Gastrocnemius medialis (tissue), 4 donors: ENCODE data around the gene TAF7L. TPM values are rescaled to one million over a fixed set of nuclear protein-coding genes. Genes with fewer than 3 reads are reported as not detected.

Source experiments
- ATAC-seq, 2 donors: fragments of 150-250 bp; one replicate each; pipeline ENCODE4 v1.9.1; 2016
- DNase-seq, 2 donors: peaks; one replicate each; pipeline ENCODE4 v3.0.0-alpha.2; 2019
- H3K27ac ChIP-seq, 4 donors: fragments of 200-600 bp; sonication (generic); 1 replicate in 1 of 4; 2 replicates in 3 of 4; pipeline ENCODE4 v1.5.1; 2016 to 2018; ENCODE audit warnings: mild to moderate bottlenecking in 2 of 4, moderate library complexity in 1 of 4
- H3K27me3 ChIP-seq, 3 donors: fragments of 200-600 bp; sonication (generic) in 2 of 3; 1 replicate in 1 of 3; 2 replicates in 2 of 3; pipeline versions ENCODE4 v1.5.1 to v1.6.0; 2016 to 2019; ENCODE audit warnings: mild to moderate bottlenecking in 1 of 3, moderate library complexity in 1 of 3
- H3K36me3 ChIP-seq, 2 donors: fragments of 200-600 bp; sonication (generic) in 1 of 2; one replicate each; pipeline ENCODE4 v1.5.1; 2017 to 2018
- H3K4me1 ChIP-seq, 2 donors: fragments of 200-600 bp; sonication (generic) in 1 of 2; one replicate each; pipeline ENCODE4 v1.5.1; 2016 to 2017; ENCODE audit warnings: mild to moderate bottlenecking in 2 of 2
- H3K4me3 ChIP-seq, 4 donors: fragments of 200-600 bp; sonication (generic) in 3 of 4; 1 replicate in 1 of 4; 2 replicates in 3 of 4; pipeline ENCODE4 v1.5.1; 2016 to 2019; ENCODE audit warnings: mild to moderate bottlenecking in 2 of 4
- H3K9me3 ChIP-seq, 3 donors: fragments of 200-600 bp; sonication (generic) in 2 of 3; 1 replicate in 1 of 3; 2 replicates in 2 of 3; pipeline ENCODE4 v1.5.1; 2016 to 2019
- POLR2A ChIP-seq, 2 donors: fragments of 450-650 bp; IDR thresholded peaks; one replicate each; pipeline ENCODE4 v1.6.1; 2017; ENCODE audit warnings: antibody characterized with exemption in 2 of 2, mild to moderate bottlenecking in 2 of 2, moderate library complexity in 2 of 2
- in situ Hi-C, 4 donors: fragments of 200-750 bp; cut with MboI; loops; one replicate each; pipeline versions ENCODE4 v1.15.0 to v1.8.0; 2017; ENCODE audit warnings: low sequenced_read_pairs in 4 of 4
- intact Hi-C: fragments of 100-400 bp; cut with DNase I; formaldehyde crosslinking; loops from one replicate; pipeline ENCODE4 v1.15.1; 2023; ENCODE audit warnings: low total_unique reads
- total RNA-seq, 4 donors: library from RNA; depleted of rRNA; stranded (reverse); fragments of >200 nt; gene quantifications; one replicate each; pipeline versions ENCODE4 v1.1.0 to v1.2.3, GENCODE V29; 2016
- TF ChIP-seq, protein P1 (sequence below), 5 experiments: fragments of 450-650 bp in 3 of 5; fragments of 200-600 bp in 2 of 5; sonication (generic) in 2 of 5; IDR thresholded peaks in 4 of 5; conservative IDR thresholded peaks in 1 of 5; 1 replicate in 4 of 5; 2 replicates in 1 of 5; pipeline ENCODE4 v1.5.1; 2016 to 2019; ENCODE audit warnings: antibody characterized with exemption in 5 of 5, mild to moderate bottlenecking in 3 of 5, moderate library complexity in 3 of 5

TAF7L gene
- total RNA-seq, 4 donors from 2014 or later = not detected

DNA sequence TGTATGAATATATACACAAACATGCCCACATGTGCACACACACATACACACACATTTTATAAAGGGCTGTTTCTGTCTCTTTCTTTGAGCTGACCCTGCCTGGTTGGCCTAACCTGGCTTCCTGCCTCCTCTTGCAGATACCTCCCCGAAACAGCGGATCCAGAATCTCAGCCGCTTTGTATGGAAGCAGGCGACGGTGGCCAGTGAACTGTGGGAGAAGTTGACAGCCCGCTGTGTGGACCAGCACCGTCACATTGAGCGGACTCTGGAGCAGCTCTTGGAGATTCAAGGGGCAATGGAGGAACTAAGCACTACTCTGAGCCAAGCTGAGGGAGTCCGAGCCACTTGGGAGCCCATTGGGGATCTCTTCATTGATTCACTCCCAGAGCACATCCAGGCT is 49.6 kb downstream of the TAF7L start:
- ATAC-seq (no peak), DNase-seq (no peak)
- in situ Hi-C loops (no loop called here), intact Hi-C loops (no loop called here)
- no peak overlapping the region for H3K4me3 ChIP-seq
- TF ChIP-seq POLR2A (IDR thresholded peaks at IDR 0.05) = no peak
- TF ChIP-seq, protein P1, sequence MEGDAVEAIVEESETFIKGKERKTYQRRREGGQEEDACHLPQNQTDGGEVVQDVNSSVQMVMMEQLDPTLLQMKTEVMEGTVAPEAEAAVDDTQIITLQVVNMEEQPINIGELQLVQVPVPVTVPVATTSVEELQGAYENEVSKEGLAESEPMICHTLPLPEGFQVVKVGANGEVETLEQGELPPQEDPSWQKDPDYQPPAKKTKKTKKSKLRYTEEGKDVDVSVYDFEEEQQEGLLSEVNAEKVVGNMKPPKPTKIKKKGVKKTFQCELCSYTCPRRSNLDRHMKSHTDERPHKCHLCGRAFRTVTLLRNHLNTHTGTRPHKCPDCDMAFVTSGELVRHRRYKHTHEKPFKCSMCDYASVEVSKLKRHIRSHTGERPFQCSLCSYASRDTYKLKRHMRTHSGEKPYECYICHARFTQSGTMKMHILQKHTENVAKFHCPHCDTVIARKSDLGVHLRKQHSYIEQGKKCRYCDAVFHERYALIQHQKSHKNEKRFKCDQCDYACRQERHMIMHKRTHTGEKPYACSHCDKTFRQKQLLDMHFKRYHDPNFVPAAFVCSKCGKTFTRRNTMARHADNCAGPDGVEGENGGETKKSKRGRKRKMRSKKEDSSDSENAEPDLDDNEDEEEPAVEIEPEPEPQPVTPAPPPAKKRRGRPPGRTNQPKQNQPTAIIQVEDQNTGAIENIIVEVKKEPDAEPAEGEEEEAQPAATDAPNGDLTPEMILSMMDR (IDR thresholded peaks at IDR 0.05 in 4 of 5, conservative IDR thresholded peaks at IDR 0.05 in 1 of 5) = no peak
- H3K27ac ChIP-seq = no peak overlapping the region
- no peaks in the 10 kb centered on the region for H3K4me1 ChIP-seq
- no peaks in the 10 kb centered on the region for H3K9me3 ChIP-seq
- no peaks in the 10 kb centered on the region for H3K27me3 ChIP-seq
- no peaks in the 10 kb centered on the region for H3K36me3 ChIP-seq

DNA sequence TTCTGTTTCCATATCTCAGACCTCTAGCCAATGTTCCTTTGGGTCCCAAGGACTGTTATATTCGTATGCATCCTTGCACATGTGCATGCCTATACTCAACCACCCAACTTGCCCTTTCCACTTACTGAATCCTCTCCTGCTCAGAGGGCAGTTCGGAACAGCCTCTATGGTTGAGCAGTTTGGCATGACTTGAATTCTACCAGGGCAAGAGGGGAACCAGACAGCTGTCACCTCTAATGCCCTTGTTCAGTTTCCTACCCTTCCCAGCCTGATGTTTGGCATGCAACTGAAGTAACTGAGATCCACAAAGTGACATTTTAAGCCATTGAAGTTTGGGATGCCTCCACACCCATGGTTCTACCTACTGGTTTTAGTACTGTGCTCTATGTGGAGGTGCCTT is 54.1 kb downstream of the TAF7L start:
- intact Hi-C loops = no loop called here
- ATAC-seq (no peak), DNase-seq (no peak)
- no peak for TF ChIP-seq POLR2A (IDR thresholded peaks at IDR 0.05)
- TF ChIP-seq, protein P1 (IDR thresholded peaks at IDR 0.05 in 4 of 5, conservative IDR thresholded peaks at IDR 0.05 in 1 of 5) = no peak
- Histone ChIP-seq H3K27ac (no peak overlapping the region), H3K4me1 (no peaks in the 10 kb centered on the region), H3K36me3 (no peaks in the 10 kb centered on the region), H3K9me3 (no peaks in the 10 kb centered on the region), H3K27me3 (no peaks in the 10 kb centered on the region), H3K4me3 (no peak overlapping the region)
- in situ Hi-C loops = no loop called here

DNA sequence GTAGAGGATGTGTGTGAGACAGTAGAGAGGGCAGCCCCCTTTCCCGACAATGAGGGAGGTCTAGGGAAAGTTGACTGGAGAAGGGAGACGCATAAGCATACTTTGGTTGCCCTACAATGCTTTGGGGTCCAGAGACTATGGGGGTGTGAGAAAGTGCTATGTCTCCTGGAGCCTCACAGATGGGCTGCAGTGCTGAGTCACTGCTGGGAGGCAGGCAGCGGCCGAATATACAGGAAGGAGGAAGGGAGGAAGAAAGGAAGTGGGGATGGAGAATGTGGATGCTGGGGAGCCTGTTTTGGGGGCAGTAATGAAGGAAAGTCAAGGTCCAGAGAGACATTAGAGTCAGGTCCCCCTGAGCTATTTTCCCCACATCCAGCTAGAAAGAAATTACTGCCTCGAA is 58.8 kb downstream of the TAF7L start:
- no peak for ATAC-seq

DNA sequence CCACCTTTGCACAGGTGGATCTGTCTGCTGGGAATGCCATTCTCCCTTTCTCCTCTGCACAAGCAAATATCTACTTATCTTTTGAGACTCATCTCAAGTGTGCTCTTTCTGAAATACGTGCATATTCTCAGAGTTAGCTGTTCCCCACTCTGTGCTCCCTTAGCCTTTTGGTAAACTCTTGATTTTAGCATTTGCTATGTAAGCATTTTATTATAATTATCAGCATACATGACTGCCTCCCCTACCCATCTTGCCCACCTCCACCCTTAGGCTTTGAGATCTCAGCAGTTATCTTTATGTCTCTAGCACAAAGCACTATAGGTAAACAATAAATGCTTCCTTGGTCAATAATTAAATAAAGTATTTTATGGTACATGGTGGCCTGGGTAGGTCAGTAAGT is 60.1 kb downstream of the TAF7L start:
- in situ Hi-C loops = no loop called here
- intact Hi-C loops = no loop called here
- ATAC-seq = no peak

More for the DNA sequence above, 58.8 kb downstream of the TAF7L start:
- Histone ChIP-seq H3K27me3 (no peaks in the 10 kb centered on the region), H3K4me1 (no peaks in the 10 kb centered on the region), H3K27ac (no peak overlapping the region), H3K9me3 (no peaks in the 10 kb centered on the region), H3K4me3 (no peak overlapping the region), H3K36me3 (no peaks in the 10 kb centered on the region)
- intact Hi-C loops (no loop called here), in situ Hi-C loops (no loop called here)
- DNase-seq = no peak
- TF ChIP-seq POLR2A (IDR thresholded peaks at IDR 0.05) = no peak
- TF ChIP-seq, protein P1 (IDR thresholded peaks at IDR 0.05 in 4 of 5, conservative IDR thresholded peaks at IDR 0.05 in 1 of 5) = no peak

DNA sequence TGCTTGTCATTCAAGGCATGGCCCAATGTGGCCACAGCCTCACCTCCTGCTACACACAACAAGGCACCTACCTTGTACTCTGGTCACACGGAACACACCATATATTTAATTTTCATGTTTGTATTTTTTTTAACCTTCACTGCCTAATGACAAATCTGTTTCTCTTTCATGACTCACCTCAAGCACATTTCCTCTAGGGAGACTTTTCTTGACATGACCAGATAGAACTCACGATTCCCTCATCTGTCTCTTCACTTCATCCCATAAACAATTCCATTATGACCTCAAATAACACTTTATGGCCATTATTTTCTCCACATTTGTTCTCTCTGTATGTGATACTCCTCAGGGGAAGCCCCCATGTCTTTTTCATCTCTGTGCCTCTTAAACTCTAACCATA is 60.5 kb downstream of the TAF7L start:
- intact Hi-C loops (no loop called here), in situ Hi-C loops (no loop called here)
- Histone ChIP-seq H3K9me3 (no peaks in the 10 kb centered on the region), H3K36me3 (no peaks in the 10 kb centered on the region), H3K4me1 (no peaks in the 10 kb centered on the region), H3K4me3 (no peak overlapping the region), H3K27me3 (no peaks in the 10 kb centered on the region), H3K27ac (no peak overlapping the region)
- no peak for ATAC-seq
- TF ChIP-seq POLR2A (IDR thresholded peaks at IDR 0.05) = no peak
- TF ChIP-seq, protein P1 (IDR thresholded peaks at IDR 0.05 in 4 of 5, conservative IDR thresholded peaks at IDR 0.05 in 1 of 5) = no peak
- DNase-seq = no peak

More for the DNA sequence above, 60.1 kb downstream of the TAF7L start:
- Histone ChIP-seq H3K4me3 (no peak overlapping the region), H3K36me3 (no peaks in the 10 kb centered on the region), H3K9me3 (no peaks in the 10 kb centered on the region), H3K27me3 (no peaks in the 10 kb centered on the region), H3K27ac (no peak overlapping the region), H3K4me1 (no peaks in the 10 kb centered on the region)
- TF ChIP-seq, protein P1 (IDR thresholded peaks at IDR 0.05 in 4 of 5, conservative IDR thresholded peaks at IDR 0.05 in 1 of 5) = no peak
- DNase-seq = no peak
